HPDE6-E6E7 (cell line): ENCODE measurements around the gene L3MBTL2.

Experiments used
- DNase-seq: peaks from one replicate; pipeline ENCODE4 v3.0.0; 2011; ENCODE audit warnings: missing footprints; ENCODE audit errors: extremely low spot score

L3MBTL2 gene

GRCh38 chr22:41273128-41273527, 68.0 kb downstream of the L3MBTL2 start:
- DNase-seq: no peak

- DNase-seq: no peak
Measured at GRCh38 chr22:41274856-41275255, 69.7 kb downstream of the L3MBTL2 start.

- DNase-seq: peak; percentile 91
Measured at GRCh38 chr22:41280065-41280464, 75.0 kb downstream of the L3MBTL2 start.

GRCh38 chr22:41280854-41281253, 75.7 kb downstream of the L3MBTL2 start:
- DNase-seq: no peak
